HCT116 (cell line): ENCODE results near the gene TNFRSF18. TPM values are rescaled to one million over a fixed set of nuclear protein-coding genes. Genes with fewer than 3 reads are reported as not detected.

Experiments used
- ATAC-seq: fragments of 200-7000 bp; cut with Tn5 transposase; 2 replicates; pipeline ENCODE4 v1.9.1; 2020; ENCODE audit warnings: mild to moderate bottlenecking, moderate library complexity
- BruUV-seq: library from RNA; stranded (reverse); fragments of 400-500 nt; replicated peaks from 2 replicates; lab custom pipeline; 2021; lab: Mats Ljungman, UMichigan
- CTCF ChIA-PET: fragments of 300-600 bp; sonication (Branson Sonifier 250); formaldehyde crosslinking; loops from one replicate; lab custom pipeline; 2021; ENCODE audit warnings: antibody characterized with exemption; lab: Charles Lee
- POLR2A ChIA-PET: fragments of 300-600, 350-600 bp; sonication (Branson Sonifier 250); formaldehyde crosslinking; loops from one replicate; lab custom pipeline; 2021; ENCODE audit warnings: antibody characterized with exemption; lab: Charles Lee
- RAD21 ChIA-PET, 2 experiments: fragments of 300-600 bp; sonication (Branson Sonifier 250); formaldehyde crosslinking; loops; one replicate each; lab custom pipeline; 2023; ENCODE audit warnings: low total read pairs in 2 of 2; ENCODE audit not compliant: uncharacterized antibody in 2 of 2, unreplicated experiment in 2 of 2, low non-redundant PET in 1 of 2; lab: Charles Lee
- DNase-seq: peaks from one replicate; pipeline ENCODE4 v3.0.0-alpha.2; 2010; ENCODE audit warnings: low read depth, low spot score
- H2AFZ ChIP-seq: fragments of 200-600 bp; shearing (Covaris generic), sonication (generic); 2 replicates; pipeline ENCODE4 v1.6.1; 2017; ENCODE audit warnings: low read depth, mixed run types, mixed read lengths, antibody characterized with exemption, low read length; ENCODE audit not compliant: poor library complexity, severe bottlenecking
- H3K27ac ChIP-seq: 2 replicates; pipeline ENCODE4 v1.5.1; 2012; ENCODE audit warnings: low read depth, low read length
- H3K27me3 ChIP-seq: fragments of 200-600 bp; sonication (generic); 2 replicates; pipeline ENCODE4 v1.6.1; 2016; ENCODE audit warnings: mixed run types, low read length, mixed read lengths; ENCODE audit not compliant: insufficient read depth
- H3K36me3 ChIP-seq, 2 experiments: fragments of 200-500 bp in 1 of 2; fragments of 200-600 bp in 1 of 2; sonication (Bioruptor generic) in 1 of 2; sonication (generic) in 1 of 2; 2 replicates each; pipeline versions ENCODE4 v1.5.1 to v1.6.1; 2014 to 2016; ENCODE audit warnings: low read length in 2 of 2, inconsistent platforms in 1 of 2, mixed read lengths in 1 of 2, mixed run types in 1 of 2; ENCODE audit not compliant: insufficient read depth in 2 of 2, control insufficient read depth in 1 of 2
- H3K4me1 ChIP-seq, 2 experiments: fragments of 200-600 bp in 1 of 2; sonication (generic) in 1 of 2; 2 replicates each; pipeline versions ENCODE4 v1.5.1 to v1.6.1; 2012 to 2017; ENCODE audit warnings: low read length in 2 of 2, inconsistent platforms in 1 of 2, mild to moderate bottlenecking in 1 of 2, mixed read lengths in 1 of 2, mixed run types in 1 of 2, moderate library complexity in 1 of 2; ENCODE audit not compliant: insufficient read depth in 2 of 2, control insufficient read depth in 1 of 2
- H3K4me2 ChIP-seq: fragments of 200-600 bp; sonication (generic); 2 replicates; pipeline ENCODE4 v1.6.1; 2017; ENCODE audit warnings: mixed run types, low read length, mixed read lengths
- H3K4me3 ChIP-seq, 2 experiments: fragments of 200-600 bp in 1 of 2; sonication (generic) in 1 of 2; replicated peaks in 1 of 2; 2 replicates each; pipeline ENCODE4 v1.5.1; 2011 to 2016; ENCODE audit warnings: low read length in 2 of 2, control low read depth in 1 of 2, low read depth in 1 of 2, mild to moderate bottlenecking in 1 of 2, mixed read lengths in 1 of 2, mixed run types in 1 of 2
- H3K79me2 ChIP-seq: fragments of 200-600 bp; sonication (generic); 2 replicates; pipeline ENCODE4 v1.6.1; 2017; ENCODE audit warnings: mild to moderate bottlenecking, mixed run types, low read length, moderate library complexity, mixed read lengths; ENCODE audit not compliant: insufficient read depth
- H3K9ac ChIP-seq: fragments of 200-600 bp; sonication (generic); 2 replicates; pipeline ENCODE4 v1.6.1; 2016; ENCODE audit warnings: low read length, mixed read lengths
- H3K9me2 ChIP-seq: fragments of 200-600 bp; sonication (generic), shearing (Covaris generic); 2 replicates; pipeline ENCODE4 v1.6.1; 2017; ENCODE audit warnings: mixed run types, mild to moderate bottlenecking, moderate library complexity; ENCODE audit not compliant: insufficient read depth
- H3K9me3 ChIP-seq, 2 experiments: fragments of 200-500 bp in 1 of 2; fragments of 200-600 bp in 1 of 2; sonication (Bioruptor generic) in 1 of 2; sonication (generic) in 1 of 2; 2 replicates each; pipeline ENCODE4 v1.6.1; 2014 to 2017; ENCODE audit warnings: low read length in 2 of 2, mixed read lengths in 2 of 2, inconsistent platforms in 1 of 2, low read depth in 1 of 2, mild to moderate bottlenecking in 1 of 2, mixed run types in 1 of 2, moderate library complexity in 1 of 2; ENCODE audit not compliant: control insufficient read depth in 1 of 2, insufficient read depth in 1 of 2
- H4K20me1 ChIP-seq: fragments of 200-600 bp; sonication (generic), shearing (Covaris generic); 2 replicates; pipeline ENCODE4 v1.6.1; 2017; ENCODE audit warnings: mixed run types, mild to moderate bottlenecking, moderate library complexity; ENCODE audit not compliant: insufficient read depth
- EGR1 ChIP-seq: IDR thresholded peaks from 2 replicates; pipeline ENCODE4 v1.6.1; 2012; ENCODE audit warnings: low read depth
- ELF1 ChIP-seq: IDR thresholded peaks from 2 replicates; pipeline ENCODE4 v1.6.1; 2012; ENCODE audit warnings: low read depth, borderline replicate concordance
- EZH2 ChIP-seq: fragments of 200-600 bp; sonication (generic); IDR thresholded peaks from 2 replicates; pipeline ENCODE4 v1.6.1; 2017; ENCODE audit warnings: antibody characterized with exemption, mixed run types
- POLR2AphosphoS5 ChIP-seq: IDR thresholded peaks from 2 replicates; pipeline ENCODE4 v1.6.1; 2011; ENCODE audit warnings: mild to moderate bottlenecking, low read depth, low read length, moderate library complexity
- SP1 ChIP-seq: IDR thresholded peaks from 2 replicates; pipeline ENCODE4 v1.6.1; 2012; ENCODE audit warnings: low read depth
- SRF ChIP-seq: IDR thresholded peaks from 2 replicates; pipeline ENCODE4 v1.6.1; 2012; ENCODE audit warnings: low read depth
- ZFX ChIP-seq: fragments of 450-650 bp; IDR thresholded peaks from 2 replicates; pipeline ENCODE4 v1.6.1; 2017
- intact Hi-C: fragments of 100-400 bp; cut with micrococcal nuclease; formaldehyde crosslinking; loops from 2 replicates; pipeline ENCODE4 v1.10.0; 2022
- total RNA-seq: library from RNA; stranded (reverse); gene quantifications from one replicate; pipeline ENCODE4 v1.2.1, GENCODE V29; 2021; ENCODE audit not compliant: unreplicated experiment
- TF ChIP-seq, protein P1 (sequence below): IDR thresholded peaks from 2 replicates; pipeline ENCODE4 v1.6.1; 2012
- TF ChIP-seq, protein P2 (sequence below): IDR thresholded peaks from 2 replicates; pipeline ENCODE4 v1.6.1; 2011; ENCODE audit warnings: mild to moderate bottlenecking, low read length, moderate library complexity; ENCODE audit not compliant: insufficient replicate concordance; ENCODE audit errors: extremely low read depth

TNFRSF18 gene
- total RNA-seq, 1 experiment from 2014 or later = 56.2 TPM

GRCh38 chr1:1234180-1234808 is 27.9 kb upstream of the TNFRSF18 start:
- TF ChIP-seq EZH2 = no peak
- TF ChIP-seq POLR2AphosphoS5 = no peak
- no peak for TF ChIP-seq SRF
- TF ChIP-seq, protein P1, sequence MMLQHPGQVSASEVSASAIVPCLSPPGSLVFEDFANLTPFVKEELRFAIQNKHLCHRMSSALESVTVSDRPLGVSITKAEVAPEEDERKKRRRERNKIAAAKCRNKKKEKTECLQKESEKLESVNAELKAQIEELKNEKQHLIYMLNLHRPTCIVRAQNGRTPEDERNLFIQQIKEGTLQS = no peak
- no peak for TF ChIP-seq ELF1
- TF ChIP-seq EGR1 = no peak
- TF ChIP-seq, protein P2, sequence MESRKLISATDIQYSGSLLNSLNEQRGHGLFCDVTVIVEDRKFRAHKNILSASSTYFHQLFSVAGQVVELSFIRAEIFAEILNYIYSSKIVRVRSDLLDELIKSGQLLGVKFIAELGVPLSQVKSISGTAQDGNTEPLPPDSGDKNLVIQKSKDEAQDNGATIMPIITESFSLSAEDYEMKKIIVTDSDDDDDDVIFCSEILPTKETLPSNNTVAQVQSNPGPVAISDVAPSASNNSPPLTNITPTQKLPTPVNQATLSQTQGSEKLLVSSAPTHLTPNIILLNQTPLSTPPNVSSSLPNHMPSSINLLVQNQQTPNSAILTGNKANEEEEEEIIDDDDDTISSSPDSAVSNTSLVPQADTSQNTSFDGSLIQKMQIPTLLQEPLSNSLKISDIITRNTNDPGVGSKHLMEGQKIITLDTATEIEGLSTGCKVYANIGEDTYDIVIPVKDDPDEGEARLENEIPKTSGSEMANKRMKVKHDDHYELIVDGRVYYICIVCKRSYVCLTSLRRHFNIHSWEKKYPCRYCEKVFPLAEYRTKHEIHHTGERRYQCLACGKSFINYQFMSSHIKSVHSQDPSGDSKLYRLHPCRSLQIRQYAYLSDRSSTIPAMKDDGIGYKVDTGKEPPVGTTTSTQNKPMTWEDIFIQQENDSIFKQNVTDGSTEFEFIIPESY = no peak
- TF ChIP-seq SP1 = no peak
- TF ChIP-seq ZFX = no peak
- Histone ChIP-seq H3K27ac (no peak overlapping the region), H4K20me1 (no peaks in the 10 kb centered on the region), H2AFZ (no peak overlapping the region), H3K4me3 (no peak overlapping the region), H3K4me1 (peaks cover 12 to 41% of the 10 kb centered on the region in 2 experiments; a peak in 3 of 4 replicates), H3K9me2 (no peaks in the 10 kb centered on the region), H3K79me2 (peaks cover 44% of the 10 kb centered on the region), H3K9ac (no peak overlapping the region), H3K27me3 (no peaks in the 10 kb centered on the region), H3K9me3 (no peaks in the 10 kb centered on the region), H3K36me3 (0 out of 4 replicates have a peak, but pooled peaks cover 0 to 4% of the 10 kb centered on the region in 2 experiments), H3K4me2 (no peak overlapping the region)
- DNase-seq (no peak), ATAC-seq (no peak)
- BruUV-seq = no TSS peak
- POLR2A ChIA-PET = no interaction called here
- intact Hi-C loops = no loop called here
- CTCF ChIA-PET = no interaction called here
- RAD21 ChIA-PET = no interaction called here
